Measurements from ENCODE around the gene PLEK2. TPM values are rescaled to one million over a fixed set of nuclear protein-coding genes. Genes with fewer than 3 reads are reported as not detected.

PLEK2 gene
- total and polyA plus RNA-seq, 2 donors (not counting 1 experiment from before 2014, with no cell fraction given) = 0.17 to 1.1 TPM

GRCh38 chr14:67421356-67422224 is 9.6 kb upstream of the PLEK2 start:
- H3K4me1 ChIP-seq (ENCODE audit: control insufficient read depth, extremely low read depth, insufficient read depth, low read length) = no peaks in the 10 kb centered on the region
- TF ChIP-seq EZH2 (IDR thresholded peaks at IDR 0.05; ENCODE audit: low read length, missing control alignments) (no peak), CTCF (conservative IDR thresholded peaks at IDR 0.05 in 1 of 2, IDR thresholded peaks at IDR 0.05 in 1 of 2; ENCODE audit: low read depth in 1 of 2, low read length in 2 of 2) (no peak)
- no peaks in the 10 kb centered on the region for H3K27me3 ChIP-seq (ENCODE audit: control insufficient read depth, insufficient read depth, low read length)
- no peaks in the 10 kb centered on the region for H4K20me1 ChIP-seq (ENCODE audit: control insufficient read depth, extremely low read depth, insufficient read depth, low read length)
- no peak for DNase-seq (ENCODE audit: low read depth in 2 of 2)
- no peaks in the 10 kb centered on the region for H3K79me2 ChIP-seq (ENCODE audit: control insufficient read depth, insufficient read depth, low read length)
- H3K9ac ChIP-seq (ENCODE audit: insufficient read depth, low read length) = no peak overlapping the region
- no peak overlapping the region for H3K4me2 ChIP-seq (ENCODE audit: extremely low read depth, insufficient read depth, low read length)
- no peaks in the 10 kb centered on the region for H3K9me3 ChIP-seq (ENCODE audit: control insufficient read depth, insufficient read depth, low read depth, low read length)
- H3K36me3 ChIP-seq (ENCODE audit: control insufficient read depth, insufficient read depth, low read length) = no peaks in the 10 kb centered on the region
- no peak overlapping the region for H2AFZ ChIP-seq (ENCODE audit: low read length)
- no peak overlapping the region for H3K27ac ChIP-seq (ENCODE audit: insufficient read depth, low read length)
- no peak overlapping the region for H3K4me3 ChIP-seq (replicated peaks in 1 of 4; ENCODE audit: control extremely low read depth in 1 of 4, insufficient read depth in 1 of 4, low read depth in 3 of 4, low read length in 4 of 4)

GRCh38 chr14:67420102-67420739 is 8.3 kb upstream of the PLEK2 start:
- Histone ChIP-seq H4K20me1 (ENCODE audit: control insufficient read depth, extremely low read depth, insufficient read depth, low read length) (no peaks in the 10 kb centered on the region), H3K27ac (ENCODE audit: insufficient read depth, low read length) (no peak overlapping the region), H3K36me3 (ENCODE audit: control insufficient read depth, insufficient read depth, low read length) (no peaks in the 10 kb centered on the region), H3K4me1 (ENCODE audit: control insufficient read depth, extremely low read depth, insufficient read depth, low read length) (no peaks in the 10 kb centered on the region), H2AFZ (ENCODE audit: low read length) (no peak overlapping the region), H3K9me3 (ENCODE audit: control insufficient read depth, insufficient read depth, low read depth, low read length) (no peaks in the 10 kb centered on the region), H3K79me2 (ENCODE audit: control insufficient read depth, insufficient read depth, low read length) (no peaks in the 10 kb centered on the region), H3K27me3 (ENCODE audit: control insufficient read depth, insufficient read depth, low read length) (no peaks in the 10 kb centered on the region), H3K4me2 (ENCODE audit: extremely low read depth, insufficient read depth, low read length) (no peak overlapping the region), H3K4me3 (replicated peaks in 1 of 4; ENCODE audit: control extremely low read depth in 1 of 4, insufficient read depth in 1 of 4, low read depth in 3 of 4, low read length in 4 of 4) (no peak overlapping the region), H3K9ac (ENCODE audit: insufficient read depth, low read length) (no peak overlapping the region)
- no peak for TF ChIP-seq EZH2 (IDR thresholded peaks at IDR 0.05; ENCODE audit: low read length, missing control alignments)
- peak in 1 of 2 donors; percentile 24 for TF ChIP-seq CTCF (conservative IDR thresholded peaks at IDR 0.05 in 1 of 2, IDR thresholded peaks at IDR 0.05 in 1 of 2; ENCODE audit: low read depth in 1 of 2, low read length in 2 of 2)
- DNase-seq (ENCODE audit: low read depth in 2 of 2) = no peak

GRCh38 chr14:67418401-67419191 is 6.6 kb upstream of the PLEK2 start:
- Histone ChIP-seq H3K36me3 (ENCODE audit: control insufficient read depth, insufficient read depth, low read length) (no peaks in the 10 kb centered on the region), H3K27me3 (ENCODE audit: control insufficient read depth, insufficient read depth, low read length) (no peaks in the 10 kb centered on the region), H4K20me1 (ENCODE audit: control insufficient read depth, extremely low read depth, insufficient read depth, low read length) (no peaks in the 10 kb centered on the region), H3K79me2 (ENCODE audit: control insufficient read depth, insufficient read depth, low read length) (no peaks in the 10 kb centered on the region), H3K4me2 (ENCODE audit: extremely low read depth, insufficient read depth, low read length) (no peak overlapping the region), H3K4me3 (replicated peaks in 1 of 4; ENCODE audit: control extremely low read depth in 1 of 4, insufficient read depth in 1 of 4, low read depth in 3 of 4, low read length in 4 of 4) (no peak overlapping the region), H3K9ac (ENCODE audit: insufficient read depth, low read length) (no peak overlapping the region), H3K27ac (ENCODE audit: insufficient read depth, low read length) (no peak overlapping the region), H2AFZ (ENCODE audit: low read length) (no peak overlapping the region), H3K4me1 (ENCODE audit: control insufficient read depth, extremely low read depth, insufficient read depth, low read length) (peaks cover 6% of the 10 kb centered on the region), H3K9me3 (ENCODE audit: control insufficient read depth, insufficient read depth, low read depth, low read length) (no peaks in the 10 kb centered on the region)
- DNase-seq (ENCODE audit: low read depth in 2 of 2) = no peak
- TF ChIP-seq EZH2 (IDR thresholded peaks at IDR 0.05; ENCODE audit: low read length, missing control alignments) (no peak), CTCF (conservative IDR thresholded peaks at IDR 0.05 in 1 of 2, IDR thresholded peaks at IDR 0.05 in 1 of 2; ENCODE audit: low read depth in 1 of 2, low read length in 2 of 2) (no peak)

Measured in fibroblast of lung (primary cell).